RPMI7951 (cell line): ENCODE data around the gene ADH1C. TPM values are rescaled to one million over a fixed set of nuclear protein-coding genes. Genes with fewer than 3 reads are reported as not detected.
A peak's percentile ranks its signal among the peaks of the same experiment; 100 is the strongest.

ENCODE experiments used
- DNase-seq: peaks from one replicate; pipeline ENCODE4 v3.0.0-alpha.2; 2012; ENCODE audit warnings: low read depth
- total RNA-seq: library from RNA; depleted of rRNA; stranded (reverse); fragments of >200 nt; shearing (Covaris generic); gene quantifications from 2 replicates; pipeline ENCODE4 v1.2.3, GENCODE V29; 2014; rRNA removed

ADH1C gene
- total RNA-seq, 1 experiment from 2014 or later: 0.48 TPM

DNA sequence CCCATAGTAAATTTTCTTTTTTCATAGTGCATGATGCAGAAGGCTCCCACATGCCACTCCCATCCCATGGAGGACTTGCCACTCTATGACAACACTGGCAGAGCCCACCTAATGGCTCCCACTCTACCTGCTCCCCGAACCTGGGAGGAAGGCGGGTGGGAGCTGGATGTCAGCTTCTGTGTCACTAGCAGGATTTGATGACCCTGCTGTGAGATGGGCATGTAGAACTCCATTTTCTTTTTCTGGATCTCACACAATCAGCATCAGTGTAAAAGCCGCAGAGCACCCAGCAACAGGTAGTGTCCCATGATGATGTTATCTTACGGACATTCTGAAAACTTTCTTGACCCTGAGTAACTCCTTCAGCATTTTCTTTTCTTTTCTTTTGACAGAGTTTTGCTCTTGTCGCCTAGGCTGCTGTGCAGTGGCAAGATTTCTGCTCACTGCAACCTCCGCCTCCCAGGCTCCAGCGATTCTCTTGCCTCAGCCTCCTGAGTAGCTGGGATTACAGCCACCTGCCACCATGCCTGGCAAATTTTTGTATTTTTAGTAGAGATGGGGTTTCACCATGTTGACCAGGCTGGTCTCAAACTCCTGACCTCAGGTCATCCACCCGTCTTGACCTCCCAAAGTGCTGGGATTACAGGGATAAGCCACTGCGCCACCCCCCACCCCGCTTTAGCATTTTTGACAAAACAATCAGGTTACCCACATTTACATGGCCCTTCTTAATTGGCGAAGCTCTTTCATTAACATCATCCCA lies 46.7 kb downstream of the ADH1C start:
- no peak for DNase-seq

GRCh38 chr4:99301376-99302164 lies 51.0 kb downstream of the ADH1C start:
- DNase-seq: no peak

DNA sequence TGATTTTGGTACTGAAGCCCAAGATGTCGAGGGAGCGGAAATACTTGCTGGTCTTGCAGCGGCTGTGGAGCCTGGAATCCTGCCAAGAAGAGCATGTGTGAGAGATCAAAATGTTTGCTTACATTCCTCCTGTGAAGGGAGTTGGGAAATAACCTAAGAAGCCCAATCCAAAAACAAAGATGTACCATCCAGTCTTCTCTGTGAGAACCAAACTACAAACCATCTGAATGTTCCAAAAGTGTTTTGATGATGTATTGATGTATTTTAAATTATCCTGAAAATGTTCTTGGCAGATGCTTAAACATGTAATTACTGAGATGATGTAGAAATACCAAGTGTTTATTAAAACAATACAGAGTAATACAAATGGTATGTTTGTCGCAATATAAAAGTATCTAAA lies 51.6 kb downstream of the ADH1C start:
- DNase-seq: peak; percentile 81

- no peak for DNase-seq
These were observed 59.2 kb downstream of the ADH1C start for GRCh38 chr4:99293357-99293756.

DNA sequence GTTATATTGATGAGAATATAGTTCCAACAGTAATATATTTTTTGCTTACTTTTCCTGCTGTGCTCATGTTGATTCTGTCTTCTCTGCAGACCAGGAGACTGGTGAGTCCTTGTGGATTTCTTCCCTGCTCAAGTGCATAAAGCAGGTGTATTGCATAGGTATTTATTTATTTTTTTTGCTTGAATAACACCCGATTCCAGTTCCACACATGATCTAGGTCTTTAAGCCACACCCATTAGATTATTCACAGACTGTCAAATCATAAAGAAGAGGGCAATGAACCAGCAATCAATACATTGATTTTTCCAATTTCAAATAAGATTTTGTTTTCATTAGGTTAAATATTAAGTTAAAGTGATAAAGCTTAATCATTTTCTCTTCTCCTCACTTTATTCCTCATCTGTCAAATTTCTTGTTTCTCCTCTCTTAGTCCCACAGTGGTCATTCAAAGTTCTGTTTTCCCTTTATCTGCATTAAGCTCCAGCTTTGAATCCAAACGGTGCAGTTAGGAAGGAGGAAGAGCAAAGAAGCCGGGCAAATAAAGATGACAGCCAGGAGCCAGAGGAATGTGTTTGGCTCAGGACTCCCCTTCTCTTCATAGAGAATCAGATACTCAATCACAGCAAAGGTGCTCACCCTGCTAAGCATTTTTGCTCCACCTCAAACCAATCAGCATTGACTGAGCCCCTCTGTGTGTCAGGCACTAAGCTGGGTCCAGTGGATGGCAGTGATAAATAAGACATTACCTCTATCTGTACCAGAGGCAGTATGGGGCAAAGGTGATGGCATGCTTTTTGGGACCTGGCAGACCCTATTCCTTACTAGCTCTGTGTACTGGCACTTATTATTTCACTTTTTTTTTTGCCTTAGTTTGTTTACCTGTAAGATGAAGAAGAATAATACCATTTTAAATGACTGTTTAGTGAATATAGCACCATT lies 61.4 kb downstream of the ADH1C start, which contains the start of gene ADH1A:
Gene ADH1A, minus strand, starts transcription at position 138 of the 939 bp plus-strand sequence. Its CDS starts 71 bp downstream, at position 67.
- DNase-seq: no peak

Other genes with a start within 250 kb of the ADH1C start
- not detected in 2 replicates for gene ADH4, start 208.4 kb downstream of the ADH1C start, total RNA-seq
- gene ADH6, start 133.5 kb downstream of the ADH1C start, total RNA-seq: not detected in 2 replicates
- gene ADH1A, start 61.8 kb downstream of the ADH1C start, total RNA-seq: not detected in 2 replicates
- gene ADH1B, start 31.3 kb downstream of the ADH1C start, total RNA-seq: not detected in 2 replicates
- gene ADH7, start 82.6 kb upstream of the ADH1C start, total RNA-seq: not detected in 2 replicates
- gene C4orf17, start 158.3 kb upstream of the ADH1C start, total RNA-seq: not detected in 2 replicates
- 9.7 and 10.8 TPM in 2 replicates for gene TRMT10A, start 211.3 kb upstream of the ADH1C start, total RNA-seq
- under 0.01 and 0.39 TPM in 2 replicates for gene MTTP, start 222.1 kb upstream of the ADH1C start, total RNA-seq